ENCODE data around the gene ATG13.

DNA sequence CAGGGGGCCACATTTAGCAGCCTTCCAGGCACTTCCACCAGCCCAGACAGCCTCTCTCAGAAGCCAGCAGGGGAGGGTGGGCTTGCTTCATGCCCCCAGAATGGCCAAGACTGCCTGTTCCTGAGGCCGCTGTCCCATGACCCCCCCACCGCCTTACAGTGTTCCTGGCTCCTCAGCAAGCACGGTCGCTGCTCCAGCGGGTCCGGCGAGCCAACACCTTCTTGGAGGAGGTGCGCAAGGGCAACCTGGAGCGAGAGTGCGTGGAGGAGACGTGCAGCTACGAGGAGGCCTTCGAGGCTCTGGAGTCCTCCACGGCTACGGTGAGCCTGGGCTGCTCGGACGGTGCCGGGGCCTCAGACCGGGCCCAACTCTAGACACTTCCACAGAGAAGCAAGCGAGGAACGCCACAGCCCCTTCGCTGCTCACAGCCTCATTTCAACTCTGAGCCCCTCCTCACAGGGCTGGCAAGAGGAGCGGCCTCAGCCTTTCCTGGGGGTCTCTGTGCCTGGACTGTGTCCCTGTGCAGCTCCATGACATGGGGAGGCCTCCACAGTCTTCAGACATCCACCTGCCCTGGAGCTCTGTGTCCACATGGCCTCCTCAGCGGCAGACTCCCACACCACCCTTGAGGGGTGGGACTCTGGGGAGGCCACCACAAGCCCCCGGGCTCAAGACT lies 102.3 kb downstream of the ATG13 start:
- TF ChIP-seq, protein P1, sequence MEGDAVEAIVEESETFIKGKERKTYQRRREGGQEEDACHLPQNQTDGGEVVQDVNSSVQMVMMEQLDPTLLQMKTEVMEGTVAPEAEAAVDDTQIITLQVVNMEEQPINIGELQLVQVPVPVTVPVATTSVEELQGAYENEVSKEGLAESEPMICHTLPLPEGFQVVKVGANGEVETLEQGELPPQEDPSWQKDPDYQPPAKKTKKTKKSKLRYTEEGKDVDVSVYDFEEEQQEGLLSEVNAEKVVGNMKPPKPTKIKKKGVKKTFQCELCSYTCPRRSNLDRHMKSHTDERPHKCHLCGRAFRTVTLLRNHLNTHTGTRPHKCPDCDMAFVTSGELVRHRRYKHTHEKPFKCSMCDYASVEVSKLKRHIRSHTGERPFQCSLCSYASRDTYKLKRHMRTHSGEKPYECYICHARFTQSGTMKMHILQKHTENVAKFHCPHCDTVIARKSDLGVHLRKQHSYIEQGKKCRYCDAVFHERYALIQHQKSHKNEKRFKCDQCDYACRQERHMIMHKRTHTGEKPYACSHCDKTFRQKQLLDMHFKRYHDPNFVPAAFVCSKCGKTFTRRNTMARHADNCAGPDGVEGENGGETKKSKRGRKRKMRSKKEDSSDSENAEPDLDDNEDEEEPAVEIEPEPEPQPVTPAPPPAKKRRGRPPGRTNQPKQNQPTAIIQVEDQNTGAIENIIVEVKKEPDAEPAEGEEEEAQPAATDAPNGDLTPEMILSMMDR (IDR thresholded peaks at IDR 0.05), result no peak
- TF ChIP-seq POLR2A (IDR thresholded peaks at IDR 0.05), result no peak
